GM18502 (cell line): Measurements from ENCODE around the gene NUBP2.
"Not testable (repeated sequence)": the region's sequence is repeated elsewhere in the genome, so short reads cannot be mapped to it uniquely, and the experiment has no call there.

Experiments
- ATAC-seq: cut with Tn5 transposase; IDR thresholded peaks from one replicate; pipeline ENCODE4 v1.9.1; 2021; ENCODE audit warnings: mild to moderate bottlenecking; ENCODE audit not compliant: unreplicated experiment, poor library complexity

Gene NUBP2

GRCh38 chr16:1794221-1794871 is 11.6 kb downstream of the NUBP2 start:
- ATAC-seq, result no peak

GRCh38 chr16:1794908-1795666 is 12.3 kb downstream of the NUBP2 start:
- no peak for ATAC-seq

- not testable (repeated sequence) for ATAC-seq
Observed at GRCh38 chr16:1799263-1799662, 16.5 kb downstream of the NUBP2 start.

- ATAC-seq, result no peak
Observed at GRCh38 chr16:1800701-1801100, 17.9 kb downstream of the NUBP2 start.

GRCh38 chr16:1807626-1808025 is 24.9 kb downstream of the NUBP2 start:
- no peak for ATAC-seq

GRCh38 chr16:1808691-1809090 is 25.9 kb downstream of the NUBP2 start:
- ATAC-seq, result no peak

- ATAC-seq, result no peak
Observed at GRCh38 chr16:1809281-1809801, 26.6 kb downstream of the NUBP2 start.

GRCh38 chr16:1810106-1810505 is 27.3 kb downstream of the NUBP2 start:
- no peak for ATAC-seq

GRCh38 chr16:1810536-1810935 is 27.8 kb downstream of the NUBP2 start:
- no peak for ATAC-seq

GRCh38 chr16:1812732-1813163 is 30.0 kb downstream of the NUBP2 start:
- no peak for ATAC-seq

- no peak for ATAC-seq
Observed at GRCh38 chr16:1815461-1815860, 32.7 kb downstream of the NUBP2 start.

- no peak for ATAC-seq
Observed at GRCh38 chr16:1816396-1817275, 33.9 kb downstream of the NUBP2 start.

- no peak for ATAC-seq
Observed at GRCh38 chr16:1817276-1817589, 34.5 kb downstream of the NUBP2 start.

GRCh38 chr16:1817716-1818115 is 35.0 kb downstream of the NUBP2 start:
- no peak for ATAC-seq

- no peak for ATAC-seq
Observed at GRCh38 chr16:1818204-1818872, 35.6 kb downstream of the NUBP2 start.

- no peak for ATAC-seq
Observed at GRCh38 chr16:1818873-1819525, 36.2 kb downstream of the NUBP2 start.

GRCh38 chr16:1819611-1820010 is 36.9 kb downstream of the NUBP2 start:
- ATAC-seq, result no peak

- no peak for ATAC-seq
Observed at GRCh38 chr16:1820096-1820945, 37.6 kb downstream of the NUBP2 start.

- ATAC-seq, result no peak
Observed at GRCh38 chr16:1820946-1821290, 38.2 kb downstream of the NUBP2 start.
